Measurements from ENCODE around the gene SCAMP3.

Gene SCAMP3

GRCh38 chr1:155285063-155285462, 22.9 kb upstream of the SCAMP3 start:
- Histone ChIP-seq H3K36me3 (ENCODE audit: insufficient read depth, low read length) (no peaks in the 10 kb centered on the region), H3K9ac (ENCODE audit: low read depth, low read length, poor library complexity, severe bottlenecking) (no peak overlapping the region), H3F3A (ENCODE audit: low read depth) (no peaks in the 10 kb centered on the region), H3K4me3 (ENCODE audit: low read length, poor library complexity, severe bottlenecking) (no peak overlapping the region), H3K79me2 (ENCODE audit: insufficient read depth, low read length) (no peaks in the 10 kb centered on the region), H3K9me3 (ENCODE audit: insufficient read depth, low read depth, low read length) (no peaks in the 10 kb centered on the region), H3K9me2 (replicated peaks; ENCODE audit: low read depth, low read length) (no peaks in the 10 kb centered on the region), H3K4me1 (ENCODE audit: insufficient read depth, low read length, poor library complexity, severe bottlenecking) (no peaks in the 10 kb centered on the region), H3K4me2 (ENCODE audit: low read depth, low read length, poor library complexity, severe bottlenecking) (no peak overlapping the region), H4K20me1 (ENCODE audit: insufficient read depth, low read length, poor library complexity, severe bottlenecking) (no peaks in the 10 kb centered on the region), H2AFZ (ENCODE audit: low read length) (no peak overlapping the region), H3K27me3 (ENCODE audit: insufficient read depth, low read length, poor library complexity, severe bottlenecking) (no peaks in the 10 kb centered on the region)
- TF ChIP-seq EZH2phosphoT487 (IDR thresholded peaks at IDR 0.05; ENCODE audit: borderline replicate concordance) (no peak), CTCF (conservative IDR thresholded peaks at IDR 0.05; ENCODE audit: low read length) (no peak)

- no peaks in the 10 kb centered on the region for H4K20me1 ChIP-seq (ENCODE audit: insufficient read depth, low read length, poor library complexity, severe bottlenecking)
Measured at GRCh38 chr1:155284476-155284875, 22.3 kb upstream of the SCAMP3 start.

GRCh38 chr1:155282488-155283091, 20.4 kb upstream of the SCAMP3 start:
- no peaks in the 10 kb centered on the region for H3K9me2 ChIP-seq (replicated peaks; ENCODE audit: low read depth, low read length)
- H2AFZ ChIP-seq (ENCODE audit: low read length): no peak overlapping the region
- no peak overlapping the region for H3K4me2 ChIP-seq (ENCODE audit: low read depth, low read length, poor library complexity, severe bottlenecking)
- no peaks in the 10 kb centered on the region for H3K36me3 ChIP-seq (ENCODE audit: insufficient read depth, low read length)
- no peaks in the 10 kb centered on the region for H3K9me3 ChIP-seq (ENCODE audit: insufficient read depth, low read depth, low read length)
- TF ChIP-seq CTCF (conservative IDR thresholded peaks at IDR 0.05; ENCODE audit: low read length) (no peak), EZH2phosphoT487 (IDR thresholded peaks at IDR 0.05; ENCODE audit: borderline replicate concordance) (no peak)
- H3K9ac ChIP-seq (ENCODE audit: low read depth, low read length, poor library complexity, severe bottlenecking): no peak overlapping the region
- H3K4me1 ChIP-seq (ENCODE audit: insufficient read depth, low read length, poor library complexity, severe bottlenecking): no peaks in the 10 kb centered on the region
- no peak overlapping the region for H3K4me3 ChIP-seq (ENCODE audit: low read length, poor library complexity, severe bottlenecking)
- H3K27me3 ChIP-seq (ENCODE audit: insufficient read depth, low read length, poor library complexity, severe bottlenecking): no peaks in the 10 kb centered on the region
- no peaks in the 10 kb centered on the region for H3F3A ChIP-seq (ENCODE audit: low read depth)
- no peaks in the 10 kb centered on the region for H3K79me2 ChIP-seq (ENCODE audit: insufficient read depth, low read length)
- peaks cover 3% of the 10 kb centered on the region for H4K20me1 ChIP-seq (ENCODE audit: insufficient read depth, low read length, poor library complexity, severe bottlenecking)

More at GRCh38 chr1:155284476-155284875, 22.3 kb upstream of the SCAMP3 start:
- Histone ChIP-seq H3K36me3 (ENCODE audit: insufficient read depth, low read length) (no peaks in the 10 kb centered on the region), H3F3A (ENCODE audit: low read depth) (no peaks in the 10 kb centered on the region), H3K79me2 (ENCODE audit: insufficient read depth, low read length) (no peaks in the 10 kb centered on the region), H3K9me3 (ENCODE audit: insufficient read depth, low read depth, low read length) (no peaks in the 10 kb centered on the region), H3K9me2 (replicated peaks; ENCODE audit: low read depth, low read length) (no peaks in the 10 kb centered on the region), H2AFZ (ENCODE audit: low read length) (no peak overlapping the region), H3K27me3 (ENCODE audit: insufficient read depth, low read length, poor library complexity, severe bottlenecking) (no peaks in the 10 kb centered on the region), H3K9ac (ENCODE audit: low read depth, low read length, poor library complexity, severe bottlenecking) (no peak overlapping the region), H3K4me3 (ENCODE audit: low read length, poor library complexity, severe bottlenecking) (no peak overlapping the region), H3K4me1 (ENCODE audit: insufficient read depth, low read length, poor library complexity, severe bottlenecking) (no peaks in the 10 kb centered on the region), H3K4me2 (ENCODE audit: low read depth, low read length, poor library complexity, severe bottlenecking) (no peak overlapping the region)
- TF ChIP-seq CTCF (conservative IDR thresholded peaks at IDR 0.05; ENCODE audit: low read length): no peak
- no peak for TF ChIP-seq EZH2phosphoT487 (IDR thresholded peaks at IDR 0.05; ENCODE audit: borderline replicate concordance)

Measured in Loucy (cell line).